H1 (cell line): Measurements from ENCODE around the gene TGFBR2. TPM values are rescaled to one million over a fixed set of nuclear protein-coding genes. Genes with fewer than 3 reads are reported as not detected.

ENCODE experiments used
- CTCF ChIA-PET: fragments of 300-600 bp; sonication (Branson Sonifier 250); formaldehyde crosslinking; loops from one replicate; lab custom pipeline; 2021; ENCODE audit not compliant: partially characterized antibody; lab: Charles Lee
- POLR2A ChIA-PET: fragments of 300-600 bp; sonication (Branson Sonifier 250); formaldehyde crosslinking; loops from one replicate; lab custom pipeline; 2021; ENCODE audit warnings: inconsistent platforms; ENCODE audit not compliant: partially characterized antibody; lab: Charles Lee
- DNase-seq, 2 experiments: peaks; one replicate each; pipeline versions ENCODE4 v3.0.0 to v3.0.0-alpha.2; 2010 to 2022; ENCODE audit warnings: low spot score in 2 of 2, low read depth in 1 of 2, mixed read lengths in 1 of 2
- FAIRE-seq: peaks from 2 replicates; lab custom pipeline; 2011; peaks lifted over from hg19 to GRCh38; lab: Jason Lieb, UNC
- H2AFZ ChIP-seq: 2 replicates; pipeline ENCODE4 v1.8.1; 2012; ENCODE audit warnings: low read length, inconsistent platforms
- H2AK5ac ChIP-seq: 2 replicates; pipeline ENCODE4 v1.6.1; 2013; ENCODE audit warnings: low read depth, low read length
- H2BK120ac ChIP-seq: replicated peaks from 2 replicates; pipeline ENCODE3; 2013; ENCODE audit warnings: low read depth, low read length, inconsistent platforms
- H2BK12ac ChIP-seq: 2 replicates; pipeline ENCODE4 v1.6.1; 2013; ENCODE audit warnings: low read depth, low read length
- H2BK15ac ChIP-seq: 2 replicates; pipeline ENCODE4 v1.6.1; 2013; ENCODE audit warnings: low read length
- H2BK20ac ChIP-seq: 2 replicates; pipeline ENCODE4 v1.6.1; 2013; ENCODE audit warnings: low read length
- H2BK5ac ChIP-seq: 2 replicates; pipeline ENCODE4 v1.6.1; 2013; ENCODE audit warnings: low read depth, low read length
- H3K14ac ChIP-seq: 2 replicates; pipeline ENCODE4 v1.6.1; 2013; ENCODE audit warnings: inconsistent platforms; ENCODE audit not compliant: insufficient read length
- H3K18ac ChIP-seq: 2 replicates; pipeline ENCODE4 v1.6.1; 2013; ENCODE audit warnings: low read length; ENCODE audit errors: extremely low read depth
- H3K23ac ChIP-seq: 2 replicates; pipeline ENCODE4 v1.6.1; 2013; ENCODE audit warnings: inconsistent platforms; ENCODE audit not compliant: insufficient read length
- H3K23me2 ChIP-seq: 2 replicates; pipeline ENCODE4 v1.6.1; 2013; ENCODE audit warnings: low read depth, low read length
- H3K27ac ChIP-seq: 2 replicates; pipeline ENCODE4 v1.6.1; 2011; ENCODE audit warnings: low read depth, low read length, inconsistent platforms
- H3K27me3 ChIP-seq, 4 experiments: replicated peaks in 1 of 4; 1 replicate in 1 of 4; 2 replicates in 3 of 4; pipeline versions ENCODE4 v1.6.1 to v1.8.1; 2011 to 2013; ENCODE audit warnings: low read length in 3 of 4, mild to moderate bottlenecking in 3 of 4, inconsistent platforms in 2 of 4, mixed read lengths in 2 of 4, moderate library complexity in 1 of 4; ENCODE audit not compliant: control insufficient read depth in 3 of 4, insufficient read depth in 3 of 4; ENCODE audit errors: extremely low read depth in 1 of 4
- H3K36me3 ChIP-seq, 4 experiments: 2 replicates each; pipeline versions ENCODE4 v1.6.1 to v1.8.1; 2011 to 2013; ENCODE audit warnings: mild to moderate bottlenecking in 4 of 4, low read length in 3 of 4, moderate library complexity in 2 of 4, control low read depth in 1 of 4, inconsistent platforms in 1 of 4; ENCODE audit not compliant: insufficient read depth in 4 of 4, control insufficient read depth in 2 of 4
- H3K4ac ChIP-seq: replicated peaks from 2 replicates; pipeline ENCODE3; 2013; ENCODE audit warnings: low read length, low read depth, mixed read lengths, inconsistent platforms; ENCODE audit not compliant: insufficient read length
- H3K4me1 ChIP-seq, 4 experiments: replicated peaks in 1 of 4; 1 replicate in 1 of 4; 2 replicates in 3 of 4; pipeline versions ENCODE4 v1.6.1 to v1.8.1; 2011 to 2013; ENCODE audit warnings: low read length in 3 of 4, inconsistent platforms in 2 of 4, mixed read lengths in 1 of 4; ENCODE audit not compliant: insufficient read depth in 4 of 4, control insufficient read depth in 3 of 4
- H3K4me2 ChIP-seq, 2 experiments: 2 replicates each; pipeline versions ENCODE4 v1.6.1 to v1.8.1; 2011 to 2013; ENCODE audit warnings: low read depth in 2 of 2, low read length in 2 of 2, control low read depth in 1 of 2, inconsistent platforms in 1 of 2, mild to moderate bottlenecking in 1 of 2; ENCODE audit not compliant: insufficient read depth in 1 of 2
- H3K4me3 ChIP-seq, 4 experiments: fragments of 200-600, 300-600 bp in 1 of 4; sonication (generic), shearing (Covaris generic), sonication (Bioruptor Twin) in 1 of 4; 2 replicates each; pipeline versions ENCODE4 v1.5.1 to v1.8.1; 2011 to 2016; ENCODE audit warnings: low read length in 4 of 4, low read depth in 3 of 4, control low read depth in 2 of 4, inconsistent platforms in 2 of 4, mild to moderate bottlenecking in 2 of 4, mixed read lengths in 1 of 4, moderate library complexity in 1 of 4; ENCODE audit not compliant: insufficient read depth in 2 of 4; ENCODE audit errors: extremely low read depth in 1 of 4
- H3K56ac ChIP-seq: replicated peaks from 2 replicates; pipeline ENCODE3; 2013; ENCODE audit warnings: low read depth, mild to moderate bottlenecking, mixed read lengths, low read length, inconsistent platforms; ENCODE audit not compliant: insufficient read length
- H3K79me1 ChIP-seq: 2 replicates; pipeline ENCODE4 v1.6.1; 2013; ENCODE audit warnings: low read depth, low read length, control low read depth
- H3K79me2 ChIP-seq, 2 experiments: 2 replicates each; pipeline versions ENCODE4 v1.6.1 to v1.8.1; 2012 to 2013; ENCODE audit warnings: low read length in 2 of 2, mild to moderate bottlenecking in 2 of 2, inconsistent platforms in 1 of 2; ENCODE audit not compliant: insufficient read depth in 2 of 2, control insufficient read depth in 1 of 2
- H3K9ac ChIP-seq, 4 experiments: replicated peaks in 1 of 4; 1 replicate in 1 of 4; 2 replicates in 3 of 4; pipeline versions ENCODE4 v1.6.1 to v1.8.1; 2011 to 2013; ENCODE audit warnings: low read depth in 3 of 4, low read length in 3 of 4, control low read depth in 2 of 4, mild to moderate bottlenecking in 2 of 4, moderate library complexity in 2 of 4, inconsistent platforms in 1 of 4; ENCODE audit errors: extremely low read depth in 1 of 4
- H3K9me3 ChIP-seq, 2 experiments: 2 replicates each; pipeline versions ENCODE4 v1.6.1 to v1.8.1; 2012 to 2013; ENCODE audit warnings: mild to moderate bottlenecking in 2 of 2, moderate library complexity in 2 of 2, control low read depth in 1 of 2, inconsistent platforms in 1 of 2, low read depth in 1 of 2, low read length in 1 of 2, mixed read lengths in 1 of 2; ENCODE audit not compliant: insufficient read depth in 2 of 2
- H4K20me1 ChIP-seq, 2 experiments: replicated peaks in 1 of 2; 2 replicates each; pipeline versions ENCODE3 to v1.8.1; 2011 to 2013; ENCODE audit warnings: inconsistent platforms in 2 of 2, low read length in 2 of 2, mild to moderate bottlenecking in 1 of 2; ENCODE audit not compliant: insufficient read depth in 2 of 2, control insufficient read depth in 1 of 2
- H4K5ac ChIP-seq: 2 replicates; pipeline ENCODE4 v1.6.1; 2013; ENCODE audit warnings: low read length, low read depth, mixed read lengths, inconsistent platforms; ENCODE audit not compliant: insufficient read length
- H4K8ac ChIP-seq: 2 replicates; pipeline ENCODE4 v1.8.0; 2013; ENCODE audit warnings: mild to moderate bottlenecking, moderate library complexity, low read length, inconsistent platforms; ENCODE audit not compliant: insufficient read depth; ENCODE audit errors: extremely low read depth
- H4K91ac ChIP-seq: replicated peaks from 2 replicates; pipeline ENCODE3; 2013; ENCODE audit warnings: low read length, mixed read lengths, inconsistent platforms; ENCODE audit not compliant: insufficient read length
- ASH2L ChIP-seq: fragments of 200-600, 300-600 bp; sonication (generic); IDR thresholded peaks from one replicate; pipeline ENCODE4 v1.7.1; 2017; ENCODE audit warnings: low read length
- CEBPB ChIP-seq: IDR thresholded peaks from 2 replicates; pipeline ENCODE4 v1.6.1; 2012; ENCODE audit warnings: low read depth, low read length
- GABPA ChIP-seq: IDR thresholded peaks from 2 replicates; pipeline ENCODE4 v1.6.1; 2011; ENCODE audit warnings: mild to moderate bottlenecking, low read length, moderate library complexity, borderline replicate concordance; ENCODE audit not compliant: insufficient read depth
- GTF2F1 ChIP-seq: IDR thresholded peaks from 2 replicates; pipeline ENCODE4 v1.6.1; 2012; ENCODE audit warnings: low read depth, low read length, improper control_type of control experiment, borderline replicate concordance
- POLR2AphosphoS5 ChIP-seq: IDR thresholded peaks from 2 replicates; pipeline ENCODE4 v1.6.1; 2011; ENCODE audit warnings: low read depth, low read length
- RNF2 ChIP-seq: fragments of 200-900, 300-1000 bp; sonication (generic); IDR thresholded peaks from 2 replicates; pipeline ENCODE4 v1.7.1; 2016; ENCODE audit warnings: borderline replicate concordance, low read depth, mild to moderate bottlenecking, antibody characterized with exemption, low read length; ENCODE audit not compliant: poor library complexity, severe bottlenecking; ENCODE audit errors: missing control alignments
- SAP30 ChIP-seq: fragments of 300-600 bp; sonication (generic); IDR thresholded peaks from 2 replicates; pipeline ENCODE4 v1.7.1; 2012; ENCODE audit warnings: low read length, moderate library complexity, mild to moderate bottlenecking, inconsistent platforms; ENCODE audit not compliant: insufficient read depth, insufficient replicate concordance
- SRF ChIP-seq: IDR thresholded peaks from 2 replicates; pipeline ENCODE4 v1.6.1; 2011; ENCODE audit warnings: mild to moderate bottlenecking, low read depth, low read length, moderate library complexity
- SUZ12 ChIP-seq: fragments of 200-600 bp; sonication (generic); IDR thresholded peaks from 2 replicates; pipeline ENCODE4 v1.6.1; 2012; ENCODE audit warnings: mild to moderate bottlenecking, inconsistent platforms, low read length, moderate library complexity, mixed read lengths
- TCF12 ChIP-seq: IDR thresholded peaks from 2 replicates; pipeline ENCODE4 v1.6.1; 2011; ENCODE audit warnings: low read depth, mild to moderate bottlenecking, low read length
- YY1 ChIP-seq: IDR thresholded peaks from 2 replicates; pipeline ENCODE4 v1.6.1; 2011; ENCODE audit warnings: low read depth, mild to moderate bottlenecking, low read length
- WGBS, 2 experiments: shearing (Covaris generic) in 1 of 2; methylation state at CpG; one replicate each; pipeline versions ENCODE4 v1.1.6 to v1.1.7; 2013 to 2015; ENCODE audit warnings: low lambda C conversion rate in 2 of 2, mixed read lengths in 2 of 2, inconsistent platforms in 1 of 2, low coverage in 1 of 2, missing lambda C conversion rate in 1 of 2; ENCODE audit not compliant: insufficient replicate concordance in 2 of 2, insufficient coverage in 1 of 2, insufficient read length in 1 of 2; ENCODE audit errors: extremely low coverage in 1 of 2, missing lambda C conversion rate in 1 of 2; 5-methylcytosine and 5-hydroxymethylcytosine counted together
- polyA plus RNA-seq, 7 experiments: library from polyadenylated mRNA; depleted of rRNA in 3 of 7; stranded (reverse) in 5 of 7; unstranded in 2 of 7; fragments of >200 nt in 5 of 7; fragments of 200-250 nt in 2 of 7; gene quantifications; 1 replicate in 5 of 7; 2 replicates in 1 of 7; 4 replicates in 1 of 7; pipeline versions ENCODE4 v1.2.1 to v1.2.3, GENCODE V29; 2011 to 2013; ENCODE audit warnings: missing spikeins in 2 of 7, mixed read lengths in 2 of 7
- total RNA-seq: library from RNA; stranded (reverse); fragmentation: NEBNext Ultra II Directional; extraction: Animal tissue kit (Norgen Biotek cat#: 25700); gene quantifications from 2 replicates; pipeline ENCODE4 v1.2.1, GENCODE V29; 2021

TGFBR2 gene
- total and polyA plus RNA-seq, 2 of the 8 experiments (the other 6 are each of a cell fraction or from before 2014, with no cell fraction given), result 4.2 to 7.4 TPM

GRCh38 chr3:30737743-30738499 is 131.5 kb downstream of the TGFBR2 start:
- H3K4me2 ChIP-seq, result no peak overlapping the region
- no peak overlapping the region for H4K5ac ChIP-seq
- FAIRE-seq (no peak), DNase-seq (no peak)
- no peak overlapping the region for H2BK15ac ChIP-seq
- ChIA-PET CTCF (interaction anchor here (0.7 to 2.4 kb wide), 4 partner anchors 10 to 695 kb away, joined by 3 to 9 read pairs (median 5); no protein-coding TSS in a partner anchor), POLR2A (no interaction called here)
- no peak overlapping the region for H3K27ac ChIP-seq
- no peak overlapping the region for H3K4me3 ChIP-seq
- H2AK5ac ChIP-seq, result no peak overlapping the region
- H3K14ac ChIP-seq, result no peak overlapping the region
- no peaks in the 10 kb centered on the region for H3K9me3 ChIP-seq
- no peak overlapping the region for H2BK5ac ChIP-seq
- no peak overlapping the region for H2BK120ac ChIP-seq
- H3K4me1 ChIP-seq, result peaks cover 0 to 5% (median 1%) of the 10 kb centered on the region in 4 experiments; a peak in 3 of 7 replicates
- no peak overlapping the region for H2BK12ac ChIP-seq
- no peaks in the 10 kb centered on the region for H3K79me1 ChIP-seq
- TF ChIP-seq RNF2, result no peak
- no peak for TF ChIP-seq POLR2AphosphoS5
- no peak for TF ChIP-seq TCF12
- TF ChIP-seq GTF2F1, result no peak
- TF ChIP-seq ASH2L, result no peak
- TF ChIP-seq GABPA, result no peak
- no peak for TF ChIP-seq SUZ12
- TF ChIP-seq YY1, result no peak
- TF ChIP-seq SAP30, result no peak
- no peak for TF ChIP-seq SRF
- TF ChIP-seq CEBPB, result no peak
- no peak overlapping the region for H3K9ac ChIP-seq
- H3K18ac ChIP-seq, result no peak overlapping the region
- no peaks in the 10 kb centered on the region for H3K36me3 ChIP-seq
- H4K8ac ChIP-seq, result no peak overlapping the region
- no peak overlapping the region for H4K91ac ChIP-seq
- no peak overlapping the region for H3K4ac ChIP-seq
- no peak overlapping the region for H3K56ac ChIP-seq
- no peak overlapping the region for H3K23ac ChIP-seq
- no peak overlapping the region for H2BK20ac ChIP-seq
- no peak overlapping the region for H2AFZ ChIP-seq
- no peaks in the 10 kb centered on the region for H3K23me2 ChIP-seq
- H3K79me2 ChIP-seq, result no peaks in the 10 kb centered on the region
- WGBS, 2 experiments, result 88% methylated on average over 3 of the region's 3 CpGs; no CpG with 5 or more reads in 1 of the 2 experiments
- H4K20me1 ChIP-seq, result no peaks in the 10 kb centered on the region
- H3K27me3 ChIP-seq, result no peaks in the 10 kb centered on the region
